ENCODE measurements around the gene TLE6. TPM values are rescaled to one million over a fixed set of nuclear protein-coding genes. Genes with fewer than 3 reads are reported as not detected.

The TLE6 gene
- total and polyA plus RNA-seq, 2 of the 13 experiments (the other 11 are each of a cell fraction or from before 2014, with no cell fraction given) = 0.24 to 5.5 TPM

GRCh38 chr19:2942928-2943640 is 34.3 kb upstream of the TLE6 start (continued):
- TF ChIP-seq THAP8 (CRISPR knock-in tag; IDR thresholded peaks at IDR 0.05; ENCODE audit: borderline replicate concordance) = no peak
- TF ChIP-seq PLSCR1 (CRISPR knock-in tag; IDR thresholded peaks at IDR 0.05; ENCODE audit: borderline replicate concordance) = no peak
- no peak for TF ChIP-seq EZH2 (conservative IDR thresholded peaks at IDR 0.05; ENCODE audit: low read depth, low read length)
- no peak for TF ChIP-seq ZNF790 (CRISPR knock-in tag; IDR thresholded peaks at IDR 0.05; ENCODE audit: borderline replicate concordance)
- TF ChIP-seq HDAC2 (CRISPR knock-in tag; IDR thresholded peaks at IDR 0.05) = 0 out of 2 replicates have a peak, but pooled peaks have one; percentile 23
- peak; percentile 46; the same call in 1 of the 2 replicates for TF ChIP-seq REPIN1 (CRISPR knock-in tag; IDR thresholded peaks at IDR 0.05; ENCODE audit: borderline replicate concordance, low read depth)
- TF ChIP-seq ZNF703 (CRISPR knock-in tag; IDR thresholded peaks at IDR 0.05; ENCODE audit: borderline replicate concordance) = no peak
- TF ChIP-seq RCOR2 (CRISPR knock-in tag; IDR thresholded peaks at IDR 0.05) = no peak
- TF ChIP-seq GABPB1 (CRISPR knock-in tag; IDR thresholded peaks at IDR 0.05) = no peak
- TF ChIP-seq MXD3 (CRISPR knock-in tag; IDR thresholded peaks at IDR 0.05) = no peak
- no peak for TF ChIP-seq SATB2 (CRISPR knock-in tag; IDR thresholded peaks at IDR 0.05)
- TF ChIP-seq MAZ (IDR thresholded peaks at IDR 0.05; ENCODE audit: borderline replicate concordance, low read depth, low read length) = 0 out of 2 replicates have a peak, but pooled peaks have one; percentile 15
- no peak for TF ChIP-seq MAZ (CRISPR knock-in tag; IDR thresholded peaks at IDR 0.05; ENCODE audit: low read depth)
- no peak for TF ChIP-seq ZBTB10 (CRISPR knock-in tag; IDR thresholded peaks at IDR 0.05; ENCODE audit: borderline replicate concordance)
- peak; percentile 32 for TF ChIP-seq ASH2L (IDR thresholded peaks at IDR 0.05; ENCODE audit: insufficient read length, low read depth, low read length)
- TF ChIP-seq FOXK1 (CRISPR knock-in tag; IDR thresholded peaks at IDR 0.05; ENCODE audit: borderline replicate concordance, low read depth) = no peak
- TF ChIP-seq ZNF83 (CRISPR knock-in tag; IDR thresholded peaks at IDR 0.05; ENCODE audit: borderline replicate concordance) = no peak
- TF ChIP-seq HNF4G (IDR thresholded peaks at IDR 0.05; ENCODE audit: borderline replicate concordance, low read depth, low read length) = no peak; the same call in 1 of the 2 replicates
- TF ChIP-seq HNF4G (CRISPR knock-in tag; IDR thresholded peaks at IDR 0.05; ENCODE audit: borderline replicate concordance, low read depth) = no peak
- no peak for TF ChIP-seq MZF1 (CRISPR knock-in tag; IDR thresholded peaks at IDR 0.05; ENCODE audit: borderline replicate concordance)
- no peak for TF ChIP-seq LRRFIP1 (CRISPR knock-in tag; conservative IDR thresholded peaks at IDR 0.05)

Measured in HepG2 (cell line).